Measurements from ENCODE around the gene TGOLN2.
"Not testable (repeated sequence)": the region's sequence is repeated elsewhere in the genome, so short reads cannot be mapped to it uniquely, and the experiment has no call there.

TGOLN2 gene

DNA sequence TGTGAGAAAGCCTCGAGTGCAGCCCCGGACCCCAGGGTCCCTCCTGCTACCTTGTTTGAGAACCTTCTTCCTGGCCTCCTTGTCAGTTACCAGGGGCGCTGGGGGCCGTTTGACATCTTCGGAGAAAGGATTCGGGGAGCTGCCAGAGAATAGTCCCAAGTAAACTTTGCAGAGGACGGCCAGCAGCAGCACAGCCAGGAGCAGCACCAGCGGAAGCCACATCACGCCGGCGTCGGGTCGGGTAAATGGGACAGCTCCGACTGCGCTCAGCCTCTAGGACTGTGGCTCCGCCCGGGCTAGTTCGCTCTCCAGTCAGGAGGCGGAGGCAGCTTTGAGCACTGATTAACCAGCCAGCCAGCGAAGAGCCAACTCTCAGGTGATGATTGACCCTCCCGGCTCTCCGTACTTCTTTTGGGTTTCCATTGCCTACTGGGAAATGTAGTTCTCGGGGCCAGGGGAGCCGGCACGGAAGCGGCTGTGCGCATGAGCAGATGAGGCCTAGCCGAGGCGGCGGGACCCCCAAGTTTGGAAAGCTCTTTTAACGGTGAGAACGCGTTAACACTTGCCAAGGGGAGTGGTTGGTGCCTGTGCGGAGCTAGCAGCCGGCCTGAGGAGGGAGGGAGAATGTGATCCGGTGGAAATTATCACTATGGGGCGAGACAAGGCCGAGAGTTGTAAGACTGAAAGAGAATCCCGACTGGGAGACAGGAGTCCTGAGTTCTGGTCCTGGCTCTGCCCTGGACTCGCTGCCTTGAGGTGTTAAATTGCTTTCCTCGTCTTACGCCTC is 26.7 kb upstream of the TGOLN2 start, which contains the start of the genes ELMOD3 and RETSAT:
ELMOD3 (plus strand) TSS at position 484 of the 787 bp plus-strand sequence. CDS start 2,430 bp downstream, outside the sequence.
RETSAT (minus strand) TSS at position 243 of the 787 bp plus-strand sequence; CDS start at position 222, 21 bp downstream.
- Histone ChIP-seq H3K4me3 (ENCODE audit: low read length) (peak within 1 kb of the TSS; percentile 78), H3K4me1 (ENCODE audit: insufficient read depth, low read length) (peaks cover 14% of the 10 kb centered on the region), H3K27me3 (ENCODE audit: insufficient read depth, low read length) (no peaks in the 10 kb centered on the region), H3K36me3 (ENCODE audit: insufficient read depth, low read length) (peaks cover 15% of the 10 kb centered on the region), H2AFZ (ENCODE audit: low read depth, low read length) (peak within 1 kb of the TSS; percentile 95), H3K9me3 (ENCODE audit: low read length) (no peaks in the 10 kb centered on the region)

DNA sequence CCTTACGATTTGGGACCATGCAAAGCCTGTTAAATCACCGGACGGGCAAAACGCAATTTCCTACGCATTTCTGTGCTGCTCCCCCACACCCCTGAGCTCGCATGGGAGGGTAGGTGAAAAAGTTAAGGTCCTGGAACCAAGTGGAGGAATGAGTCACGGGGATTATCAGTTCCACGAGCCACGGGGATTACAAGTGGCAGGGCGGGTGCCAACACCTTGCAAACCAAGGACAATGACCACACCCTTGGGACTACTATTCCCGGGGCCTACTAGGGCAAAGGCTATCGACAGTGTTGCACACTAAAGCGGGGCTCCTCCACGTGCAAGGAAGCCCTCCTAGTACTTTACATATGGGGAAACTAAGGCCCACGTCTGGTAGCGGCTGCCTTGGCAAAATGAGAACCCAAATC is 26.1 kb upstream of the TGOLN2 start:
- peaks cover 20% of the 10 kb centered on the region for H3K36me3 ChIP-seq (ENCODE audit: insufficient read depth, low read length)
- H3K9me3 ChIP-seq (ENCODE audit: low read length) = no peaks in the 10 kb centered on the region
- peaks cover 14% of the 10 kb centered on the region for H3K4me1 ChIP-seq (ENCODE audit: insufficient read depth, low read length)
- no peaks in the 10 kb centered on the region for H3K27me3 ChIP-seq (ENCODE audit: insufficient read depth, low read length)
- peak overlapping the region; percentile 47 for H2AFZ ChIP-seq (ENCODE audit: low read depth, low read length)
- H3K4me3 ChIP-seq (ENCODE audit: low read length) = peak overlapping the region; percentile 78

DNA sequence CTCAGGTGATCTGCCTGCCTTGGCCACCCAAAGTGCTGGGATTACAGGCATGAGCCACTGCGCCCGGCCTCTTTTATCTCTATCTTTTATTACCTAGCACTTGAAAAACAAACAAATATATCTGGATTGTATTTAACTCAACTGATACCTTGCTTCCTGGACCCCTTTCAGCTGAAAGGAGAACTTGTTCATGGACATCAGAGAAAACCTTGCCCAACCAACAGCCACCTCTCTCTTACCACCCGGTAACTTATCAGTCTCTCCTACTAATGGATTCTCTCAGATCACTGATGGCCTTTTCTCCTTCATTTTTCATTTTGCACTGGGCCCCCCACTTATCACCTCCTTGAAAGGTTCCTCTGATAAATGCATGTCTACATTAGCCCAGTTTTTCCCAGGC is 19.8 kb upstream of the TGOLN2 start:
- Histone ChIP-seq H3K9me3 (ENCODE audit: low read length) (no peaks in the 10 kb centered on the region), H3K27me3 (ENCODE audit: insufficient read depth, low read length) (no peaks in the 10 kb centered on the region), H2AFZ (ENCODE audit: low read depth, low read length) (no peak overlapping the region), H3K36me3 (ENCODE audit: insufficient read depth, low read length) (peaks cover 32% of the 10 kb centered on the region), H3K4me1 (ENCODE audit: insufficient read depth, low read length) (no peaks in the 10 kb centered on the region), H3K4me3 (ENCODE audit: low read length) (no peak overlapping the region)

DNA sequence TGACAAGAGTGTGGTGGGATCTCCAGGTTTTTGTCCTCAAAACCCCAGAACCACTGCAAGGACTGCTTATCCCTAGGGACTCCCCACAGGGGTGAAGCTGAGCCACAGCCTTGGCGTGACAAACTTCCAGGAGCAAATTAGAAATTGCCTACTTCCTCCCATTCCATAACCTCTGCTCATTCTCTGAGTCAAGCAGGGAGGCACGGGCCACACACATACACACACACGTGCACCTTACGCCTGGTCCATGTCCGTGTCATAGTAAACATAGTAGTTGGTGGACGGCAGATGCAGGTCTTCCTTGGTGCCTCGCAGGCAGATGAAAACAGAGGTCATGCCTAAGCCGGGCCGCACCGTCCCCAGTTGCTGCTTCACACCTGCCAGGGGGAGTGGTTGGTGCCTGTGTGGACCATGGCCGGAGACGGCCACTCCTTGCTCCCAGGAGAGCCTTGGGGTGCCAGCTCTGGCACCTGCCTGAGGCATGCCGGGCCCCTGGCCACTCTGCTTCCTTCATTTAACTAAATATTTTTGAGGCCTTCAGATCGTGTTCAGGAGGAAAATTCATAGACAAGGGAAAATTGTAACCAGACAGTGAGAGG is 16.7 kb upstream of the TGOLN2 start:
- no peaks in the 10 kb centered on the region for H3K4me1 ChIP-seq (ENCODE audit: insufficient read depth, low read length)
- H3K4me3 ChIP-seq (ENCODE audit: low read length) = no peak overlapping the region
- no peaks in the 10 kb centered on the region for H3K27me3 ChIP-seq (ENCODE audit: insufficient read depth, low read length)
- no peak overlapping the region for H2AFZ ChIP-seq (ENCODE audit: low read depth, low read length)
- H3K36me3 ChIP-seq (ENCODE audit: insufficient read depth, low read length) = peaks cover 21% of the 10 kb centered on the region
- no peaks in the 10 kb centered on the region for H3K9me3 ChIP-seq (ENCODE audit: low read length)

DNA sequence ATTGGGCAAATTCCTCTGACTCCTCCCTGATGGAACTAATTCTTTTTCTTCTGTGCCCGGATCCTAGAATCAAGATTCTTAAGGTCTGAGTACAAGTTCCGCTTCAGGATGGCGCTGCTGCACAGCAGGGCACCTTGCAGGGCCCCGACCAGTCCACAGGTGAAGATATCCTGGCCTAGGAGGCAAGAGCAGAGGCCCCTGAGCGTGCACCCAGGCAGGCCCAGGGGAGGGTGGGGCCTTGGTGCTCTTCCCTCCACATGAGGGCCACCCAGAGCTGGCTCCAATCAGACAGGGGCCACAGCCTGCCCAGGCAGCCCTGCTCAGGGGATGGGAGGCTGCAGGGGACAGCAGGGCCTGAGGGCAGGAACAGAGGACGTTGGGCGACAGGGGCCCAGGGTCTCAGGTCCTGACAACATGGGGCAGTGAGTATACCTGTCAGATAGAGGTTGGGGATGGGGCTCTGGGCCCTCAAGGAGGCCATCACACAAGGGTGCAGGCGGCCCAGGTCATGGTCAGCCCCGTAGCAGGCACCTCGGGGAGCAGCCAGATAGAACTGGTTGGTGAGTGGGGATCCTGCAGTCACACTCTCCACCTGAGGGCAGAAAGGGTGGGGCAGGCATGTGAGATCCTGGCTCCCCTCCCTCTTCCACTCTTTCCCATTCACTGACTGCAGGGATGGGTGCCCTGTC is 15.6 kb upstream of the TGOLN2 start:
- H3K27me3 ChIP-seq (ENCODE audit: insufficient read depth, low read length); H3K4me3 ChIP-seq (ENCODE audit: low read length): not testable (repeated sequence)

DNA sequence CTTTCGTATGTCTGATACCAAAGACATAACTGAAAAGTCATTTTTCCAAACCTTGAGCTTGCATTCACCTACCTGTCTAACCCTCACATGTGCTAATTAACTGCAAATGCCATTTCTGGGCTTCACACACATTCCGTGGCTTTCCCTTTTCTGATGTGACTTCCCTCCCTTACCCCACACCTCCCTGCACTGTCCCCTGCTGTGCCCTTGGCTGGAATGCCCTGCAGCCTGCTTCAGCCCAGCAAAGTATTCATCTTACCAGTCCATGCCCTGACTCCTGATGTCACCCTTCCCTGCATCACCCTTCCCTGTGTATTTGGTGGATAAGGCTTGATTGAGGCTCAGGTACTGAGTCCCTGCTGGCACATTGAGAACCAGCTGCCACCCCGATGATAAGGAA is 14.4 kb upstream of the TGOLN2 start:
- Histone ChIP-seq H3K9me3 (ENCODE audit: low read length) (no peaks in the 10 kb centered on the region), H3K36me3 (ENCODE audit: insufficient read depth, low read length) (peaks cover 16% of the 10 kb centered on the region), H3K4me1 (ENCODE audit: insufficient read depth, low read length) (peaks cover 11% of the 10 kb centered on the region), H3K4me3 (ENCODE audit: low read length) (no peak overlapping the region), H2AFZ (ENCODE audit: low read depth, low read length) (no peak overlapping the region), H3K27me3 (ENCODE audit: insufficient read depth, low read length) (no peaks in the 10 kb centered on the region)

More for the DNA sequence above, 15.6 kb upstream of the TGOLN2 start:
- H3K36me3 ChIP-seq (ENCODE audit: insufficient read depth, low read length) = peaks cover 16% of the 10 kb centered on the region
- H2AFZ ChIP-seq (ENCODE audit: low read depth, low read length); H3K4me1 ChIP-seq (ENCODE audit: insufficient read depth, low read length); H3K9me3 ChIP-seq (ENCODE audit: low read length): not testable (repeated sequence)

DNA sequence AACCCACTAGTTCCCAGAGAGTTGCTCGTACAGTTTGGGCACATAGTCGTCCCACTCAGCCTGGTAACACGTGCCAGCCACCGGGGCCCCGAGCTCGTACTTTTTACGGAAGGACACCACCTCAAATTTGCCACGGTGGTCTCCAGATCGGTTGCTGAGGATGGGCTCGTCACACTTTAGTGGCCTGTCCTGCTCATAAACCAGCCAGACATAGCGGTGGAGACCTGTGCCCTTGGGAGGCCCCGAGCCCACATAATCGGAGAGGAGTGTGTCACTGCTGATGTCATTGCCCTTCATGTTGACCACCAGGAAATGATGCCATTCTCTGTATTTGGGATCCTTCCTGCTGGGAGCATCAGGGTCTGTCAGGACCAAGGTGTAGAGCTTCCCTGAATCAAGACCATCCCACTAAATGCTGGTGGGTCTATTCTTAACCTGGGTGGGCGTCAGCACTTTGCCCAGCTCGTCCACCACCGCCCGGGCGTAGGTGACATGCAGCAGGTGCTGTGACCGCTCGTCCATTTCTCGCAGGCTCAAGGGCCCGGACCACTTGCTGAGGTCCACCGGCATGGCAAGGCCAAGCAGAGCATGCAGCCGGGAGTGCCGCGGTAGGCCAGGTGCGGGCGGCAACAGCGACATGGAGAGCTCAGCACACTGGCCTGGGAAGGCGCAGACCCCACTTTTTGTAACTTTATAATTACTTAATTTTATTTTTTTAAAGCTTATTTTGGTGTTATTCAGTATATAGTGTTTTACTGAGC is 13.7 kb upstream of the TGOLN2 start:
- Histone ChIP-seq H2AFZ (ENCODE audit: low read depth, low read length) (no peak overlapping the region), H3K4me3 (ENCODE audit: low read length) (no peak overlapping the region), H3K9me3 (ENCODE audit: low read length) (no peaks in the 10 kb centered on the region), H3K4me1 (ENCODE audit: insufficient read depth, low read length) (peaks cover 11% of the 10 kb centered on the region), H3K27me3 (ENCODE audit: insufficient read depth, low read length) (no peaks in the 10 kb centered on the region), H3K36me3 (ENCODE audit: insufficient read depth, low read length) (peaks cover 16% of the 10 kb centered on the region)

DNA sequence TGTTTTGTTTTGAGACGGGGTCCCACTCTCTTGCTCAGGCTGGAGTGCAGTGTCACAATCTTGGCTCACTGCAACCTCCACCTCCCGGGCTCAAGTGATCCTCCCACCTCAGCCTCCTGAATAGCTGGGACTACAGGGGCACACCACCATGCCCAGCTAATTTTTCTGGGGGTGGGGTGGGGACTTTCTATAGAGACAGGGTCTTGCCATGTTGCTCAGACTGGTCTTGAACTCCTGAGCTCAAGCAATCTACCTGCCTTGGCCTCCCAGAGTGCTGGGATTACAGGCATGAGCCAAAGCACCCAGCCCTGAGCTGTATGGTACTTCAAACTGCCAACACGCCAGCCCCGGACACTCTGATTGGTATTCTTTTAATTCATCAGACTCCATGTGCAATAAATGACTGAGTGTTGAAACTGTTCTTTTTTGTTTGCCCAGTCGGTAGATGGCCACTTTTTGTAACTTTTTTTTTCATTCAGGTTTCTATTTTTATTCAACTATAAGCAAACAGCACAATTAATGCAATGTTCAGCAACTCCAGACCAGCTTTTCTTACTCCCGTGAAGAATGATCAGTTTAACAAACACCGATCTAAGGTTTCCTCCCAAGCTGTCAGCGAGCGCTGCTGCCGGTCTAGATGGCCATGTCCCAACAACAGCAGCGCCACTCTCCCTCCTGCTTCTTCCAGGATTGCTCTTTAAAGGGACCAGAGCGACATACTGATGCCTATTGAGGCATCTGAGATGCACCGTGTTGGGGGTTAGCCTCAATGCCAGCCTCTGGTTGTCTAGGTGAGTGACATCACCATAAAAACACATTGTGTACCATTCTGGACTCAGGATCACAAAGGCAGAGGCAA is 12.5 kb upstream of the TGOLN2 start:
- H3K36me3 ChIP-seq (ENCODE audit: insufficient read depth, low read length) = peaks cover 6% of the 10 kb centered on the region
- no peaks in the 10 kb centered on the region for H3K9me3 ChIP-seq (ENCODE audit: low read length)
- no peak overlapping the region for H3K4me3 ChIP-seq (ENCODE audit: low read length)
- H3K4me1 ChIP-seq (ENCODE audit: insufficient read depth, low read length) = peaks cover 11% of the 10 kb centered on the region
- no peaks in the 10 kb centered on the region for H3K27me3 ChIP-seq (ENCODE audit: insufficient read depth, low read length)
- H2AFZ ChIP-seq (ENCODE audit: low read depth, low read length) = no peak overlapping the region

DNA sequence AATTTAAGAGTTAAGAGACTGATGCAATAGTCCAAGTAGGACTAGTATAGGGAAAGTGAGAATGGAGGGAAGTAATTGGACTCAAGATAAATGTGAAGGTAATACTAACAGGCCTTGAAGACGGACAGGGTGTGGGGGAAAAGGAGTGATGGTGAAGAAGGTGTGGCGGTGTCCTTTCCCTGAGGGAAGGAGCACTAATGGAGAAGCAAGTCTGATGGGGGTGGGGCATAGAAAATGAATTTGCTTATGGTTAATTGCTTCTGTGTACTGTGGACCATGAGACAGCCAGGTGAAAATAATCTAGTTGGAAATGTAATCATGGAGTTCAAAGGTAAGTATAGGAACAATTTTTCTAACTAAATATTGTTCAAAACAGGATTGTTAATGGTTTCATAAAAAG is 7.1 kb upstream of the TGOLN2 start:
- Histone ChIP-seq H3K27me3 (ENCODE audit: insufficient read depth, low read length) (no peaks in the 10 kb centered on the region), H2AFZ (ENCODE audit: low read depth, low read length) (no peak overlapping the region)

DNA sequence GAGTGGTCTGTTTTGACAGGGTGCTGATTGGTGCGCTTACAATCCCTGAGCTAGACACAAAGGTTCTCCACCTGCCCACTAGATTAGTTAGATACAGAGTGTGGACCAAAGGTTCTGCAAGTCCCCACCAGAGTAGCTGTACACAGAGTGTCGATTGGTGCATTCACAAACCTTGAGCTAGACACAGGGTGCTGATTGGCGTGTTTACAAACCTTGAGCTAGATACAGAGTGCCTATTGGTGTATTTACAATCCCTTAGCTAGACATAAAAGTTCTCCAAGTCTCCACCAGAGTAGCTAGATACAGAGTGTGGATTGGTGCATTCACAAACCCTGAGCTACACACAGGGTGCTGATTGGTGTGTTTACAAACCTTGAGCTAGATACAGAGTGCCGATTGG is 6.1 kb upstream of the TGOLN2 start:
- not testable (repeated sequence) for H2AFZ ChIP-seq (ENCODE audit: low read depth, low read length); H3K27me3 ChIP-seq (ENCODE audit: insufficient read depth, low read length); H3K4me3 ChIP-seq (ENCODE audit: low read length); H3K36me3 ChIP-seq (ENCODE audit: insufficient read depth, low read length); H3K9me3 ChIP-seq (ENCODE audit: low read length)
- peaks cover 13% of the 10 kb centered on the region for H3K4me1 ChIP-seq (ENCODE audit: insufficient read depth, low read length)

More for the DNA sequence above, 7.1 kb upstream of the TGOLN2 start:
- peaks cover 11% of the 10 kb centered on the region for H3K4me1 ChIP-seq (ENCODE audit: insufficient read depth, low read length)
- no peaks in the 10 kb centered on the region for H3K36me3 ChIP-seq (ENCODE audit: insufficient read depth, low read length)
- no peak overlapping the region for H3K4me3 ChIP-seq (ENCODE audit: low read length)
- H3K9me3 ChIP-seq (ENCODE audit: low read length) = no peaks in the 10 kb centered on the region

DNA sequence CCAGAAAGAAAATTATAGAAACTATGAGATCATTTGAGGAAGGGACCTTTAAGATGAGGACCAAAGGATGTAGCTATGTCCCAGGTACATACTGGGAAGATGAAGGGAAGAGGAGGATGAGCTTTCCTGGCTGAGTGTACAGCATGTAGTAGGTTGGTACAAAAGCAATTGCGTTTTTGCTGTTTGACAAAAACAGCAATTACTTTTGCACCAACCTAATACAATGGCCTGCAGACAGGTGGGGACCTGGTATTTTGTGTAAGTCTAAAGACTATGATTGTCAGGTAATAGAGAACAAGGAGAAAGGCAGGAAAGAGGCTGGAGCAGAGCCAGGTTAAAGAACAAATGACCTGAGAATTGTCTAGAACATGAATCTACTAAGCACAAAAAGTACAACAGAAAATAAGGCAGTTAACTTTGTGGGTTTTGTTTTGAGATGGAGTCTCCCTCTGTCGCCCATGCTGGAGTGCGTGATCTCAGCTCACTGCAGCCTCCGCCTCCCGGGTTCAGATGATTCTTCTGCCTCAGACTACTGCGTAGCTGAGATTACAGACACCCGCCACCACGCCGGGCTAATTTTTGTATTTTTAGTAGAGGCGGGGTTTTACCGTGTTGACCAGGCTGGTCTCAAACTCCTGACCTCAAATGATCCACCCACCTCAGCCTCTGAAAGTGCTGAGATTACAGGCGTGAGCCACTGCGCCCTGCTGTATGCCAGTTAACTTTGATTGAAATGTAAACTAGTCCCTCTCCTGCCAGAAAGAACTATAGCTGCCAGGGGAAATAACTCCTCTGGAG is 3.2 kb upstream of the TGOLN2 start:
- Histone ChIP-seq H3K9me3 (ENCODE audit: low read length) (no peaks in the 10 kb centered on the region), H3K4me3 (ENCODE audit: low read length) (no peak overlapping the region), H2AFZ (ENCODE audit: low read depth, low read length) (no peak overlapping the region), H3K4me1 (ENCODE audit: insufficient read depth, low read length) (peaks cover 16% of the 10 kb centered on the region), H3K27me3 (ENCODE audit: insufficient read depth, low read length) (no peaks in the 10 kb centered on the region), H3K36me3 (ENCODE audit: insufficient read depth, low read length) (peaks cover 6% of the 10 kb centered on the region)
